SJCRH30 (cell line): ENCODE data around the gene NFYC. TPM values are rescaled to one million over a fixed set of nuclear protein-coding genes. Genes with fewer than 3 reads are reported as not detected.
"Not testable (repeated sequence)": the region's sequence is repeated elsewhere in the genome, so short reads cannot be mapped to it uniquely, and the experiment has no call there.

Source experiments
- DNase-seq, 2 experiments: peaks; one replicate each; pipeline ENCODE4 v3.0.0-alpha.2; 2015 to 2020
- H3K27ac ChIP-seq: fragments of 250-450 bp; sonication (Bioruptor Pico); 2 replicates; pipeline ENCODE4 v1.5.1; 2020; ENCODE audit warnings: mild to moderate bottlenecking, moderate library complexity
- H3K27me3 ChIP-seq: fragments of 250-450 bp; sonication (Bioruptor Pico); 2 replicates; pipeline ENCODE4 v1.5.1; 2020; ENCODE audit warnings: mild to moderate bottlenecking, moderate library complexity
- H3K36me3 ChIP-seq: fragments of 250-450 bp; sonication (Bioruptor Pico); 2 replicates; pipeline ENCODE4 v1.5.1; 2020; ENCODE audit warnings: mild to moderate bottlenecking, moderate library complexity
- H3K4me1 ChIP-seq: fragments of 250-450 bp; sonication (Bioruptor Pico); 2 replicates; pipeline ENCODE4 v1.5.1; 2020; ENCODE audit warnings: mild to moderate bottlenecking, moderate library complexity
- H3K4me3 ChIP-seq: fragments of 250-450 bp; sonication (Bioruptor Pico); 2 replicates; pipeline ENCODE4 v1.5.1; 2020; ENCODE audit warnings: mild to moderate bottlenecking, moderate library complexity
- H3K9me3 ChIP-seq: fragments of 250-450 bp; sonication (Bioruptor Pico); replicated peaks from 2 replicates; pipeline ENCODE4 v1.5.1; 2020; ENCODE audit warnings: mild to moderate bottlenecking, moderate library complexity
- total RNA-seq: library from RNA; depleted of rRNA; stranded (reverse); fragments of >200 nt; shearing (Covaris generic); gene quantifications from 2 replicates; pipeline ENCODE4 v1.2.3, GENCODE V29; 2014

Gene NFYC
- total RNA-seq, 1 experiment from 2014 or later, result 52.8 TPM

GRCh38 chr1:40709100-40709801 lies 17.7 kb downstream of the NFYC start:
- H3K9me3 ChIP-seq, result no peaks in the 10 kb centered on the region
- H3K27me3 ChIP-seq, result no peaks in the 10 kb centered on the region
- peak overlapping the region; percentile 62 for H3K4me3 ChIP-seq
- H3K27ac ChIP-seq, result peak overlapping the region; percentile 79
- H3K36me3 ChIP-seq, result no peaks in the 10 kb centered on the region; the same call in none of the 2 replicates
- peak; percentile 94 to 98 for DNase-seq
- peaks cover 27% of the 10 kb centered on the region for H3K4me1 ChIP-seq

GRCh38 chr1:40709802-40710278 lies 18.3 kb downstream of the NFYC start:
- peak overlapping the region; percentile 62 for H3K4me3 ChIP-seq
- H3K27ac ChIP-seq, result peak overlapping the region; percentile 79
- no peaks in the 10 kb centered on the region; the same call in none of the 2 replicates for H3K36me3 ChIP-seq
- H3K9me3 ChIP-seq, result no peaks in the 10 kb centered on the region
- peaks cover 27% of the 10 kb centered on the region for H3K4me1 ChIP-seq
- no peak for DNase-seq
- H3K27me3 ChIP-seq, result no peaks in the 10 kb centered on the region

- Histone ChIP-seq H3K36me3 (no peaks in the 10 kb centered on the region; the same call in none of the 2 replicates), H3K27me3 (no peaks in the 10 kb centered on the region), H3K4me3 (no peak overlapping the region), H3K9me3 (no peaks in the 10 kb centered on the region), H3K4me1 (peaks cover 27% of the 10 kb centered on the region), H3K27ac (no peak overlapping the region; the same call in 1 of the 2 replicates)
- DNase-seq, result peak in 1 of 2 experiments; percentile 17
Observed at GRCh38 chr1:40710581-40711315, 19.2 kb downstream of the NFYC start.

GRCh38 chr1:40711465-40712404 lies 20.2 kb downstream of the NFYC start:
- no peak overlapping the region for H3K4me3 ChIP-seq
- H3K9me3 ChIP-seq, result no peaks in the 10 kb centered on the region
- H3K4me1 ChIP-seq, result peaks cover 27% of the 10 kb centered on the region
- no peaks in the 10 kb centered on the region; the same call in none of the 2 replicates for H3K36me3 ChIP-seq
- DNase-seq, result peak; percentile 20 to 61
- no peak overlapping the region for H3K27ac ChIP-seq
- no peaks in the 10 kb centered on the region for H3K27me3 ChIP-seq

- H3K27me3 ChIP-seq, result no peaks in the 10 kb centered on the region
- H3K9me3 ChIP-seq, result no peaks in the 10 kb centered on the region
- H3K4me1 ChIP-seq, result peaks cover 27% of the 10 kb centered on the region
- no peak for DNase-seq
- H3K27ac ChIP-seq, result no peak overlapping the region
- H3K36me3 ChIP-seq, result no peaks in the 10 kb centered on the region; the same call in none of the 2 replicates
- H3K4me3 ChIP-seq, result no peak overlapping the region
Observed at GRCh38 chr1:40712405-40712944, 21.0 kb downstream of the NFYC start.

- H3K4me3 ChIP-seq, result no peak overlapping the region
- H3K36me3 ChIP-seq, result no peaks in the 10 kb centered on the region; the same call in none of the 2 replicates
- no peaks in the 10 kb centered on the region for H3K27me3 ChIP-seq
- H3K4me1 ChIP-seq, result peaks cover 26% of the 10 kb centered on the region
- no peak for DNase-seq
- no peaks in the 10 kb centered on the region for H3K9me3 ChIP-seq
- no peak overlapping the region for H3K27ac ChIP-seq
Observed at GRCh38 chr1:40712997-40713396, 21.5 kb downstream of the NFYC start.

GRCh38 chr1:40715491-40716059 lies 24.1 kb downstream of the NFYC start:
- Histone ChIP-seq H3K9me3 (no peaks in the 10 kb centered on the region), H3K27ac (no peak overlapping the region), H3K4me1 (peaks cover 14% of the 10 kb centered on the region), H3K4me3 (no peak overlapping the region), H3K27me3 (no peaks in the 10 kb centered on the region), H3K36me3 (no peaks in the 10 kb centered on the region; the same call in none of the 2 replicates)
- DNase-seq, result no peak

- Histone ChIP-seq H3K9me3 (no peaks in the 10 kb centered on the region), H3K27me3 (no peaks in the 10 kb centered on the region), H3K36me3 (no peaks in the 10 kb centered on the region; the same call in none of the 2 replicates), H3K4me1 (no peaks in the 10 kb centered on the region; the same call in 1 of the 2 replicates), H3K27ac (no peak overlapping the region), H3K4me3 (no peak overlapping the region)
- no peak for DNase-seq
Observed at GRCh38 chr1:40717065-40717464, 25.6 kb downstream of the NFYC start.

- Histone ChIP-seq H3K4me1 (no peaks in the 10 kb centered on the region), H3K36me3 (no peaks in the 10 kb centered on the region; the same call in none of the 2 replicates), H3K27me3 (no peaks in the 10 kb centered on the region), H3K27ac (no peak overlapping the region), H3K9me3 (no peaks in the 10 kb centered on the region), H3K4me3 (no peak overlapping the region)
- DNase-seq, result no peak
Observed at GRCh38 chr1:40717955-40718354, 26.5 kb downstream of the NFYC start.

GRCh38 chr1:40720493-40720892 lies 29.0 kb downstream of the NFYC start:
- H3K4me3 ChIP-seq, result no peak overlapping the region
- H3K4me1 ChIP-seq, result no peaks in the 10 kb centered on the region
- no peaks in the 10 kb centered on the region for H3K9me3 ChIP-seq
- no peak overlapping the region for H3K27ac ChIP-seq
- no peaks in the 10 kb centered on the region for H3K27me3 ChIP-seq
- H3K36me3 ChIP-seq, result no peaks in the 10 kb centered on the region
- DNase-seq, result no peak

GRCh38 chr1:40722622-40723021 lies 31.1 kb downstream of the NFYC start:
- H3K36me3 ChIP-seq, result no peaks in the 10 kb centered on the region
- H3K27ac ChIP-seq, result no peak overlapping the region
- H3K27me3 ChIP-seq, result no peaks in the 10 kb centered on the region
- no peak overlapping the region for H3K4me3 ChIP-seq
- no peaks in the 10 kb centered on the region for H3K4me1 ChIP-seq
- no peak for DNase-seq
- no peaks in the 10 kb centered on the region for H3K9me3 ChIP-seq

- H3K4me3 ChIP-seq, result no peak overlapping the region
- no peaks in the 10 kb centered on the region for H3K36me3 ChIP-seq
- no peaks in the 10 kb centered on the region for H3K9me3 ChIP-seq
- H3K27ac ChIP-seq, result no peak overlapping the region
- DNase-seq, result no peak
- no peaks in the 10 kb centered on the region for H3K27me3 ChIP-seq
- H3K4me1 ChIP-seq, result no peaks in the 10 kb centered on the region
Observed at GRCh38 chr1:40723196-40723955, 31.9 kb downstream of the NFYC start.

GRCh38 chr1:40727662-40728061 lies 36.2 kb downstream of the NFYC start:
- not testable (repeated sequence) for H3K36me3 ChIP-seq, H3K27ac ChIP-seq, H3K27me3 ChIP-seq, H3K4me3 ChIP-seq, DNase-seq, H3K9me3 ChIP-seq, H3K4me1 ChIP-seq
